IMR-90 (cell line): ENCODE measurements around the gene ABTB1. TPM values are rescaled to one million over a fixed set of nuclear protein-coding genes. Genes with fewer than 3 reads are reported as not detected.

Source experiments
- ATAC-seq: fragments of 200-7000 bp; cut with Tn5 transposase; 2 replicates; pipeline ENCODE4 v1.9.1; 2020; ENCODE audit warnings: low read depth, mild to moderate bottlenecking, moderate library complexity
- BruUV-seq: library from RNA; stranded (reverse); fragments of 400-500 nt; replicated peaks from 2 replicates; lab custom pipeline; 2021; lab: Mats Ljungman, UMichigan
- CTCF ChIA-PET: fragments of 300-600 bp; formaldehyde crosslinking; extraction: SDS; loops from one replicate; lab custom pipeline; 2021; ENCODE audit warnings: antibody characterized with exemption; lab: Yijun Ruan, JAX
- POLR2A ChIA-PET: fragments of 300-600 bp; sonication (Branson Sonifier 250); formaldehyde crosslinking; loops from one replicate; lab custom pipeline; 2022; ENCODE audit warnings: antibody characterized with exemption; ENCODE audit not compliant: unreplicated experiment; lab: Charles Lee
- DNase-seq: peaks from one replicate; pipeline ENCODE4 v3.0.0; 2013
- H2AFZ ChIP-seq: replicated peaks from 2 replicates; pipeline ENCODE3; 2013; ENCODE audit warnings: low read length, mild to moderate bottlenecking; ENCODE audit not compliant: poor library complexity
- H2AK5ac ChIP-seq: 2 replicates; pipeline ENCODE4 v1.6.1; 2013; ENCODE audit warnings: low read depth, low read length, inconsistent platforms
- H2AK9ac ChIP-seq: replicated peaks from 2 replicates; pipeline ENCODE3; 2013; ENCODE audit warnings: mild to moderate bottlenecking, low read depth, low read length, moderate library complexity; ENCODE audit not compliant: poor library complexity
- H2BK120ac ChIP-seq: 2 replicates; pipeline ENCODE4 v1.6.1; 2013; ENCODE audit warnings: low read depth, low read length, inconsistent platforms
- H2BK15ac ChIP-seq: 3 replicates; pipeline ENCODE4 v1.6.1; 2013; ENCODE audit warnings: low read depth, low read length, inconsistent platforms
- H2BK20ac ChIP-seq: 2 replicates; pipeline ENCODE4 v1.6.1; 2013; ENCODE audit warnings: low read depth, mild to moderate bottlenecking, inconsistent platforms, low read length, moderate library complexity
- H2BK5ac ChIP-seq: 2 replicates; pipeline ENCODE4 v1.6.1; 2013; ENCODE audit warnings: mild to moderate bottlenecking, low read depth, low read length, inconsistent platforms; ENCODE audit not compliant: poor library complexity, severe bottlenecking
- H3K14ac ChIP-seq: replicated peaks from 2 replicates; pipeline ENCODE4 v1.6.1; 2013; ENCODE audit warnings: low read depth, low read length, inconsistent platforms
- H3K18ac ChIP-seq: 2 replicates; pipeline ENCODE4 v1.6.1; 2013; ENCODE audit warnings: low read depth, low read length, control low read depth
- H3K23ac ChIP-seq: 2 replicates; pipeline ENCODE4 v1.6.1; 2013; ENCODE audit warnings: low read depth, low read length, inconsistent platforms
- H3K27ac ChIP-seq: 2 replicates; pipeline ENCODE4 v1.5.1; 2013; ENCODE audit warnings: mild to moderate bottlenecking, control low read depth, low read length; ENCODE audit not compliant: insufficient read depth
- H3K27me3 ChIP-seq: 2 replicates; pipeline ENCODE4 v1.6.1; 2013; ENCODE audit warnings: low read length; ENCODE audit not compliant: control insufficient read depth, insufficient read depth
- H3K36me3 ChIP-seq: 2 replicates; pipeline ENCODE4 v1.6.1; 2013; ENCODE audit warnings: low read length, mixed read lengths; ENCODE audit not compliant: control insufficient read depth, insufficient read depth
- H3K4ac ChIP-seq: 2 replicates; pipeline ENCODE4 v1.6.1; 2013; ENCODE audit warnings: low read depth, low read length, inconsistent platforms
- H3K4me1 ChIP-seq: 2 replicates; pipeline ENCODE4 v1.6.1; 2013; ENCODE audit warnings: low read length, mixed read lengths; ENCODE audit not compliant: control insufficient read depth, insufficient read depth
- H3K4me2 ChIP-seq: 2 replicates; pipeline ENCODE4 v1.6.1; 2013; ENCODE audit warnings: low read depth, mild to moderate bottlenecking, control low read depth, low read length, moderate library complexity
- H3K4me3 ChIP-seq: 2 replicates; pipeline ENCODE4 v1.5.1; 2013; ENCODE audit warnings: low read depth, mild to moderate bottlenecking, control low read depth, low read length, moderate library complexity; ENCODE audit not compliant: insufficient read depth
- H3K56ac ChIP-seq: 2 replicates; pipeline ENCODE4 v1.6.1; 2013; ENCODE audit warnings: low read length, inconsistent platforms; ENCODE audit not compliant: insufficient read depth; ENCODE audit errors: extremely low read depth
- H3K79me1 ChIP-seq, 2 experiments: 2 replicates each; pipeline ENCODE4 v1.6.1; 2013; ENCODE audit warnings: low read length in 2 of 2, inconsistent platforms in 1 of 2, low read depth in 1 of 2
- H3K9ac ChIP-seq: 2 replicates; pipeline ENCODE4 v1.6.1; 2013; ENCODE audit warnings: low read depth, low read length, control low read depth
- H3K9me1 ChIP-seq: 2 replicates; pipeline ENCODE4 v1.6.1; 2013; ENCODE audit warnings: low read length, inconsistent platforms; ENCODE audit not compliant: insufficient read depth
- H3K9me3 ChIP-seq: 2 replicates; pipeline ENCODE4 v1.6.1; 2013; ENCODE audit warnings: low read length; ENCODE audit not compliant: control insufficient read depth, insufficient read depth
- H4K20me1 ChIP-seq: 2 replicates; pipeline ENCODE4 v1.6.1; 2013; ENCODE audit warnings: low read length, inconsistent platforms; ENCODE audit not compliant: insufficient read depth
- H4K5ac ChIP-seq: 2 replicates; pipeline ENCODE4 v1.6.1; 2013; ENCODE audit warnings: mild to moderate bottlenecking, low read depth, low read length, control low read depth
- H4K8ac ChIP-seq, 2 experiments: 2 replicates each; pipeline ENCODE4 v1.6.1; 2013; ENCODE audit warnings: low read depth in 2 of 2, low read length in 2 of 2, control low read depth in 1 of 2, inconsistent platforms in 1 of 2
- H4K91ac ChIP-seq: 2 replicates; pipeline ENCODE4 v1.6.1; 2013; ENCODE audit warnings: low read depth, low read length, inconsistent platforms; ENCODE audit not compliant: insufficient read depth
- BHLHE40 ChIP-seq: fragments of 150-350 bp; IDR thresholded peaks from 2 replicates; pipeline ENCODE4 v1.6.1; 2016; ENCODE audit warnings: mild to moderate bottlenecking, low read depth, low read length
- CTCF ChIP-seq: conservative IDR thresholded peaks from 2 replicates; pipeline ENCODE4 v1.5.1; 2012; ENCODE audit warnings: mild to moderate bottlenecking, low read depth, low read length, improper control_type of control experiment
- MXI1 ChIP-seq: IDR thresholded peaks from 2 replicates; pipeline ENCODE4 v1.6.1; 2012; ENCODE audit warnings: low read depth, mild to moderate bottlenecking, low read length, moderate library complexity, borderline replicate concordance
- RCOR1 ChIP-seq: IDR thresholded peaks from 2 replicates; pipeline ENCODE4 v1.6.1; 2012; ENCODE audit warnings: mild to moderate bottlenecking, low read length, improper control_type of control experiment; ENCODE audit not compliant: insufficient replicate concordance
- RFX5 ChIP-seq: IDR thresholded peaks from 2 replicates; pipeline ENCODE4 v1.8.0; 2012; ENCODE audit warnings: low read depth, mild to moderate bottlenecking, low read length, moderate library complexity
- WGBS, 2 experiments: methylation state at CpG; one replicate each; pipeline versions ENCODE4 v1.1.5 to v1.1.7; 2013; ENCODE audit warnings: missing lambda C conversion rate in 2 of 2; ENCODE audit not compliant: insufficient read length in 1 of 2; ENCODE audit errors: extremely low coverage in 2 of 2; 5-methylcytosine and 5-hydroxymethylcytosine counted together
- dilution Hi-C: fragments of 300-500 bp; cut with HindIII; formaldehyde crosslinking; loops from one replicate; pipeline ENCODE4 v1.14.3; 2018; ENCODE audit warnings: low sequenced_read_pairs; ENCODE audit not compliant: unreplicated experiment
- in situ Hi-C: fragments of 300-500 bp; cut with MboI; formaldehyde crosslinking; loops from 3 replicates; pipeline ENCODE4 v1.14.3; 2019; ENCODE audit warnings: low sequenced_read_pairs, inconsistent platforms, mixed read lengths
- intact Hi-C: fragments of 100-400 bp; cut with micrococcal nuclease; formaldehyde crosslinking; loops from 2 replicates; pipeline ENCODE4 v1.10.0; 2022
- polyA plus RNA-seq, 3 experiments: library from polyadenylated mRNA; depleted of rRNA; stranded (reverse); fragments of >200 nt; gene quantifications; 2 replicates each; pipeline ENCODE4 v1.2.3, GENCODE V29; 2012; ENCODE audit warnings: low replicate concordance in 1 of 3
- total RNA-seq: library from RNA; depleted of rRNA; stranded (reverse); fragments of >200 nt; gene quantifications from 2 replicates; pipeline ENCODE4 v1.2.3, GENCODE V29; 2012

The ABTB1 gene
- total and polyA plus RNA-seq, 2 of the 4 experiments (the other 2 are of a cell fraction) = 3.2 to 23.0 TPM

- intact Hi-C loops (no loop called here), in situ Hi-C loops (no loop called here), dilution Hi-C loops (no loop called here)
- no peak for ATAC-seq
- Histone ChIP-seq H3K27me3 (peaks cover 3% of the 10 kb centered on the region; the same call in 1 of the 2 replicates), H4K91ac (no peak overlapping the region), H3K9me1 (peaks cover 10% of the 10 kb centered on the region; the same call in 1 of the 2 replicates), H3K18ac (no peak overlapping the region), H2BK20ac (no peak overlapping the region), H2AK5ac (no peak overlapping the region), H3K36me3 (no peaks in the 10 kb centered on the region), H3K56ac (no peak overlapping the region), H3K4me2 (no peak overlapping the region), H3K23ac (no peak overlapping the region), H4K5ac (no peak overlapping the region), H3K4ac (no peak overlapping the region), H3K79me1 (peaks cover 5 to 16% of the 10 kb centered on the region in 2 experiments; a peak in 3 of 4 replicates), H2BK120ac (no peak overlapping the region), H2AFZ (no peak overlapping the region), H4K20me1 (no peaks in the 10 kb centered on the region; the same call in 1 of the 2 replicates), H3K27ac (no peak overlapping the region), H2BK15ac (no peak overlapping the region), H3K14ac (no peak overlapping the region), H3K4me1 (peaks cover 7% of the 10 kb centered on the region), H2AK9ac (peak overlapping the region; percentile 53), H2BK5ac (no peak overlapping the region), H3K9me3 (no peaks in the 10 kb centered on the region), H3K4me3 (no peak overlapping the region), H3K9ac (no peak overlapping the region), H4K8ac (no peak overlapping the region)
- no TSS peak for BruUV-seq
- TF ChIP-seq BHLHE40 (no peak), MXI1 (no peak), RCOR1 (no peak), RFX5 (no peak), CTCF (no peak)
- POLR2A ChIA-PET = no interaction called here
- CTCF ChIA-PET = no interaction called here
- WGBS, 2 experiments = 78% methylated on average over 2 of the region's 6 CpGs; no CpG with 5 or more reads in 1 of the 2 experiments
- no peak for DNase-seq
These were observed 5.6 kb upstream of the ABTB1 start for GRCh38 chr3:127667119-127667681.
